ENCODE results near the gene CAMTA1. TPM values are rescaled to one million over a fixed set of nuclear protein-coding genes. Genes with fewer than 3 reads are reported as not detected.

Gene CAMTA1
- total RNA-seq, 1 experiment from 2014 or later = 50.3 TPM

DNA sequence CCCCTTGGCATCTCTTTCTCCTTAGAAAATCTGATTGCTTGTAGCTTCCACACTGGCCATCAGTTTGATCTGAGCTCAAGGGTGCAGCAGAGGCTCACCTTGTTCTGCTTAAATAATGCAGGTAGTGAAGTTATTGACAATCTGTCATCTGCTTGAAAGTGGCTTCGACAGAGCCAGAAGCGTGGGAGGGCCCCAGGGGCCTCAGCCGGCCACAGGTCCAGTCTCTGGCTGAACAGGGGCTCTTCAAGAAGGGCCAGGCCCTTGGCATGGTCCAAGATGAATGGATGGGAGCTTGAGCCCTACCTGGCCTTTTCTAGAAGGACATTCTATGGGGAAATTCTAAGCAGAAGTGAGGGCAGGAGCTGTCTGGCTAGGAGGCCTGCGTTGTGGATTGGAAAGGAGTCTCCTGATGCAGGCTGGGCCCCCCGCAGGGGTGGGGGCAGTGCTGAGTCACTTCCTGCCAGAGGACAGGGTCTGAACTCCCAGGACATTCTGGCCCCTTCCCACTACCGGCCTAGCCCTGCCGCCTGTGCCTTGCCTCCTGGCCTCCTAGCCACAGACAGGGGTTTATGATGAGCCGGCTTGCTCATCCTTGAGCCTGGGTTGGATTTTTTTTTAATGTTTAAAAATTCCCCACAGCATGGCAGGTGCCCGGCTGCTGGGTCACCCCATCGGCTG is 823.5 kb downstream of the CAMTA1 start:
- CTCF ChIA-PET = no interaction called here
- no peak for TF ChIP-seq CTCF (IDR thresholded peaks at IDR 0.05; ENCODE audit: unreplicated experiment)

DNA sequence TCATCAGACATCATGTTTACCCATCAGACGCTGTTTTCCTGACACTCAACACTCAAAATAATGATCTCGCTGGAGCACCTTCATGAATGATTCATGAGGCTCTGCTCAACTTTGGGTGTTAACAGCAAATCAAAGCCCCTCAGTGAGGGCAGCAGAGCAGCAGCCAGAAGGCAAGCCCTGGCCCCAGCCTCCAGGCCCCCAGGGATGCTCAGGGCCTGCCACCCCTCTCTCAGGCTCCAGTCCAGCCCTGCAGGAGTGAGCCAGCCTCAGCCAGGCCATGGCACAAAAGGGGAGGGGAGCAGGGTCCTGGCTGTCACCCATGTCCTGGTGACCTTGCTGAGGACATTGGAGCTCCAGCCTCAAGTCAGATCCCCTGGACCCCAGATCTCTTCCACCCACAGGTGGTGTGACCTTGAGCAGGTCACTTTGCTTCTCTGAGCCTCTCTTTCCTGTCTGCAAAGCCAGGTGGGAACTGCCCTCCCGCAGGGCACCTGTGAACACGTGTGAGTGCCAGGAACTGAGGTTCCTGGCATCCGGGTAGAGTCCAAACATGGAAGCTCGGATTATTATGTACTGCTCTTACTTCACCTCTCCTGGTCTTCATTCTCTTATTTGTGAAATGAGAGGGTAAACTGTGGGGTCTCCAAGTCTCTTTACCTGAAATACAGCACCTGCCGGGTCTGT is 824.2 kb downstream of the CAMTA1 start:
- H3K9me3 Mint-ChIP-seq (ENCODE audit: low read depth, unreplicated experiment) = no peaks in the 10 kb centered on the region
- no TSS peak for BruUV-seq (replicated peaks)
- no peak overlapping the region for H3K27ac Mint-ChIP-seq (ENCODE audit: unreplicated experiment)

More for the DNA sequence above, 823.5 kb downstream of the CAMTA1 start:
- BruUV-seq (replicated peaks) = no TSS peak
- intact Hi-C loops (cut with micrococcal nuclease; ENCODE audit: unreplicated experiment) = no loop called here
- Mint-ChIP-seq H3K27ac (ENCODE audit: unreplicated experiment) (no peak overlapping the region), H3K9me3 (ENCODE audit: low read depth, unreplicated experiment) (no peaks in the 10 kb centered on the region), H3K4me3 (ENCODE audit: low read depth, unreplicated experiment) (no peak overlapping the region), H3K36me3 (ENCODE audit: insufficient read depth, unreplicated experiment) (no peaks in the 10 kb centered on the region), H3K27me3 (ENCODE audit: unreplicated experiment) (peaks cover 66% of the 10 kb centered on the region), H3K4me1 (ENCODE audit: low read depth, unreplicated experiment) (no peaks in the 10 kb centered on the region)
- no peak for DNase-seq

DNA sequence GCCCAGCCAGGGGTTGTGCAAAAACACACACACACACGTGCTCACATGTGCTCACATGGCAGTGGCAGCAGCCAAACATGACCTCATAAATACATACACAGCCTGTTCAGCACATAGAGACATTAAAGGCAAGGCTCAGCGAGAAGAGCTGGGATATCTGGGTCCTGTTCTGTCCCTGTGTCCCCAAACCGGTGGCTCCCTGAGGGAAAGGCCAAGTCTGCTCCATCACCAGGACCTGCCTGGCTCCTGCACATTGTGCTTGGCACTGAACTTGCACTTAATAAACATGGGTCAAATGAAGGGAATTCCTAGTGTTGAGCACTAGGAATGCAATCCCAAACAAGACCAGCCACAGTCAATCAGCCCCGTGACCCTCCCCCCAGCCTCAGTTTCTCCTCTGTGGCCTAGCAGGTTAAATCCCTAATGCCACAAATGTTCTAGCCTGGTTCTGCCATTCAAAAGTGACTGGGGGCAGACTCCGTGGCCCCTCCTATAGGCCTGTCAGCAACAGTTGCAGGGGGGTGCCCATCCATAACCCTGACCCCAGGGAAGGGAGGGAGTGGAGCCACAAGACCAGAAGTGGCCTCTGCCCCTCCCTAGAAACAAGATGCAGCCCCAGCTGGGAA is 825.0 kb downstream of the CAMTA1 start:
- peaks cover 66% of the 10 kb centered on the region for H3K27me3 Mint-ChIP-seq (ENCODE audit: unreplicated experiment)
- H3K4me1 Mint-ChIP-seq (ENCODE audit: low read depth, unreplicated experiment) = no peaks in the 10 kb centered on the region
- no peaks in the 10 kb centered on the region for H3K9me3 Mint-ChIP-seq (ENCODE audit: low read depth, unreplicated experiment)
- no peak for DNase-seq
- intact Hi-C loops (cut with micrococcal nuclease; ENCODE audit: unreplicated experiment) = no loop called here
- no peaks in the 10 kb centered on the region for H3K36me3 Mint-ChIP-seq (ENCODE audit: insufficient read depth, unreplicated experiment)
- no peak overlapping the region for H3K4me3 Mint-ChIP-seq (ENCODE audit: low read depth, unreplicated experiment)
- BruUV-seq (replicated peaks) = no TSS peak
- TF ChIP-seq CTCF (IDR thresholded peaks at IDR 0.05; ENCODE audit: unreplicated experiment) = no peak
- H3K27ac Mint-ChIP-seq (ENCODE audit: unreplicated experiment) = no peak overlapping the region
- CTCF ChIA-PET = no interaction called here

More for the DNA sequence above, 824.2 kb downstream of the CAMTA1 start:
- Mint-ChIP-seq H3K27me3 (ENCODE audit: unreplicated experiment) (peaks cover 66% of the 10 kb centered on the region), H3K36me3 (ENCODE audit: insufficient read depth, unreplicated experiment) (no peaks in the 10 kb centered on the region), H3K4me3 (ENCODE audit: low read depth, unreplicated experiment) (no peak overlapping the region), H3K4me1 (ENCODE audit: low read depth, unreplicated experiment) (no peaks in the 10 kb centered on the region)
- CTCF ChIA-PET = no interaction called here
- DNase-seq = no peak
- TF ChIP-seq CTCF (IDR thresholded peaks at IDR 0.05; ENCODE audit: unreplicated experiment) = no peak
- intact Hi-C loops (cut with micrococcal nuclease; ENCODE audit: unreplicated experiment) = no loop called here

GRCh38 chr1:7610936-7611335 is 825.7 kb downstream of the CAMTA1 start:
- H3K36me3 Mint-ChIP-seq (ENCODE audit: insufficient read depth, unreplicated experiment) = no peaks in the 10 kb centered on the region
- no peaks in the 10 kb centered on the region for H3K4me1 Mint-ChIP-seq (ENCODE audit: low read depth, unreplicated experiment)
- no peak for DNase-seq
- CTCF ChIA-PET = no interaction called here
- H3K9me3 Mint-ChIP-seq (ENCODE audit: low read depth, unreplicated experiment) = no peaks in the 10 kb centered on the region
- H3K4me3 Mint-ChIP-seq (ENCODE audit: low read depth, unreplicated experiment) = no peak overlapping the region
- H3K27me3 Mint-ChIP-seq (ENCODE audit: unreplicated experiment) = peaks cover 66% of the 10 kb centered on the region
- intact Hi-C loops (cut with micrococcal nuclease; ENCODE audit: unreplicated experiment) = no loop called here
- BruUV-seq (replicated peaks) = no TSS peak
- TF ChIP-seq CTCF (IDR thresholded peaks at IDR 0.05; ENCODE audit: unreplicated experiment) = no peak
- no peak overlapping the region for H3K27ac Mint-ChIP-seq (ENCODE audit: unreplicated experiment)
